WTC11 (cell line): ENCODE results near the gene CFAP251. TPM values are rescaled to one million over a fixed set of nuclear protein-coding genes. Genes with fewer than 3 reads are reported as not detected.

ENCODE experiments used
- ATAC-seq: fragments of 200-7000 bp; cut with Tn5 transposase; 2 replicates; pipeline ENCODE4 v1.10.0; 2021; ENCODE audit warnings: mild to moderate bottlenecking, moderate library complexity
- CTCF ChIA-PET: fragments of 300-600 bp; sonication (Branson Sonifier 250); formaldehyde crosslinking; loops from one replicate; lab custom pipeline; 2021; ENCODE audit warnings: antibody characterized with exemption; lab: Charles Lee
- POLR2A ChIA-PET: fragments of 350-600 bp; sonication (Branson Sonifier 250); formaldehyde crosslinking; loops from one replicate; lab custom pipeline; 2021; ENCODE audit warnings: antibody characterized with exemption; lab: Charles Lee
- DNase-seq: peaks from one replicate; pipeline ENCODE4 v3.0.0; 2021; ENCODE audit warnings: low spot score
- H3K27ac Mint-ChIP-seq: 2 replicates; pipeline ENCODE4 v1.8.0; 2021; ENCODE audit warnings: mixed read lengths
- H3K27me3 Mint-ChIP-seq: 2 replicates; pipeline ENCODE4 v1.8.0; 2021; ENCODE audit warnings: low read depth, mild to moderate bottlenecking, moderate library complexity, mixed read lengths
- H3K36me3 Mint-ChIP-seq: 2 replicates; pipeline ENCODE4 v1.8.0; 2021; ENCODE audit warnings: mixed read lengths
- H3K4me1 Mint-ChIP-seq: 2 replicates; pipeline ENCODE4 v1.8.0; 2022; ENCODE audit warnings: mixed read lengths
- H3K4me3 Mint-ChIP-seq: 2 replicates; pipeline ENCODE4 v1.8.0; 2021; ENCODE audit warnings: mild to moderate bottlenecking, moderate library complexity, mixed read lengths
- H3K9me3 Mint-ChIP-seq: 2 replicates; pipeline ENCODE4 v1.8.0; 2021; ENCODE audit warnings: mixed read lengths
- ATF1 ChIP-seq: sonication (generic); formaldehyde crosslinking; IDR thresholded peaks from 2 replicates; pipeline ENCODE4 v1.8.1; 2023; ENCODE audit warnings: mild to moderate bottlenecking, moderate library complexity, missing genetic modification reagents
- ATF2 ChIP-seq: sonication (generic); formaldehyde crosslinking; IDR thresholded peaks from 2 replicates; pipeline ENCODE4 v1.8.1; 2022; ENCODE audit warnings: low read depth, missing genetic modification reagents, borderline replicate concordance
- CBFB ChIP-seq: sonication (generic); formaldehyde crosslinking; IDR thresholded peaks from 2 replicates; pipeline ENCODE4 v1.8.1; 2022; ENCODE audit warnings: mild to moderate bottlenecking, low read depth, missing genetic modification reagents
- CREB1 ChIP-seq: sonication (generic); formaldehyde crosslinking; IDR thresholded peaks from 2 replicates; pipeline ENCODE4 v1.8.0; 2023; ENCODE audit warnings: mild to moderate bottlenecking, missing genetic modification reagents
- ESRRA ChIP-seq: sonication (generic); formaldehyde crosslinking; IDR thresholded peaks from 2 replicates; pipeline ENCODE4 v1.8.1; 2022; ENCODE audit warnings: mild to moderate bottlenecking, missing genetic modification reagents, borderline replicate concordance
- FOXP1 ChIP-seq: sonication (generic); formaldehyde crosslinking; IDR thresholded peaks from 2 replicates; pipeline ENCODE4 v1.8.0; 2022; ENCODE audit warnings: missing genetic modification reagents, mild to moderate bottlenecking, moderate library complexity, borderline replicate concordance
- GRHL2 ChIP-seq: fragments of 250-450 bp; sonication (Bioruptor Pico); IDR thresholded peaks from 2 replicates; pipeline ENCODE4 v1.8.0; 2022; ENCODE audit warnings: mild to moderate bottlenecking, moderate library complexity; ENCODE audit not compliant: insufficient replicate concordance, severe bottlenecking
- HMGXB4 ChIP-seq: sonication (generic); formaldehyde crosslinking; IDR thresholded peaks from 2 replicates; pipeline ENCODE4 v1.8.1; 2023; ENCODE audit warnings: mild to moderate bottlenecking, moderate library complexity, missing genetic modification reagents
- IRF1 ChIP-seq: sonication (generic); formaldehyde crosslinking; IDR thresholded peaks from 2 replicates; pipeline ENCODE4 v1.8.0; 2023; ENCODE audit warnings: missing genetic modification reagents
- JAZF1 ChIP-seq: fragments of 250-450 bp; sonication (Bioruptor Pico); IDR thresholded peaks from 2 replicates; pipeline ENCODE4 v1.9.0; 2021; ENCODE audit warnings: moderate library complexity, mild to moderate bottlenecking, inconsistent platforms
- MLX ChIP-seq: sonication (generic); formaldehyde crosslinking; IDR thresholded peaks from 2 replicates; pipeline ENCODE4 v1.8.1; 2023; ENCODE audit warnings: mild to moderate bottlenecking, missing genetic modification reagents, moderate library complexity
- OVOL2 ChIP-seq: fragments of 250-450 bp; sonication (Bioruptor Pico); IDR thresholded peaks from 2 replicates; pipeline ENCODE4 v1.9.0; 2021; ENCODE audit warnings: mild to moderate bottlenecking, borderline replicate concordance
- ZNF121 ChIP-seq: sonication (generic); formaldehyde crosslinking; IDR thresholded peaks from 2 replicates; pipeline ENCODE4 v1.8.0; 2023; ENCODE audit warnings: missing genetic modification reagents
- ZNF423 ChIP-seq: fragments of 250-450 bp; sonication (Bioruptor Pico); IDR thresholded peaks from 2 replicates; pipeline ENCODE4 v2.1.2; 2022; ENCODE audit warnings: mild to moderate bottlenecking, moderate library complexity
- total RNA-seq: library from RNA; stranded (reverse); gene quantifications from 3 replicates; pipeline ENCODE4 v1.2.3, GENCODE V29; 2021
- TF ChIP-seq, protein P1 (sequence below): sonication (generic); formaldehyde crosslinking; IDR thresholded peaks from 2 replicates; pipeline ENCODE4 v1.8.1; 2022; ENCODE audit warnings: low read depth, mild to moderate bottlenecking, moderate library complexity, missing genetic modification reagents, borderline replicate concordance
- TF ChIP-seq, protein P2 (sequence below): sonication (generic); formaldehyde crosslinking; conservative IDR thresholded peaks from 2 replicates; pipeline ENCODE4 v1.8.1; 2022; ENCODE audit warnings: mild to moderate bottlenecking, missing genetic modification reagents
- TF ChIP-seq, protein P3 (sequence below): sonication (generic); formaldehyde crosslinking; IDR thresholded peaks from 2 replicates; pipeline ENCODE4 v1.8.0; 2022; ENCODE audit warnings: mild to moderate bottlenecking, missing genetic modification reagents
- TF ChIP-seq, protein P4 (sequence below): fragments of 250-450 bp; sonication (Bioruptor Pico); IDR thresholded peaks from 2 replicates; pipeline ENCODE4 v1.9.0; 2021; ENCODE audit warnings: mild to moderate bottlenecking, borderline replicate concordance

CFAP251 gene
- total RNA-seq, 1 experiment from 2014 or later: 3.1 TPM

DNA sequence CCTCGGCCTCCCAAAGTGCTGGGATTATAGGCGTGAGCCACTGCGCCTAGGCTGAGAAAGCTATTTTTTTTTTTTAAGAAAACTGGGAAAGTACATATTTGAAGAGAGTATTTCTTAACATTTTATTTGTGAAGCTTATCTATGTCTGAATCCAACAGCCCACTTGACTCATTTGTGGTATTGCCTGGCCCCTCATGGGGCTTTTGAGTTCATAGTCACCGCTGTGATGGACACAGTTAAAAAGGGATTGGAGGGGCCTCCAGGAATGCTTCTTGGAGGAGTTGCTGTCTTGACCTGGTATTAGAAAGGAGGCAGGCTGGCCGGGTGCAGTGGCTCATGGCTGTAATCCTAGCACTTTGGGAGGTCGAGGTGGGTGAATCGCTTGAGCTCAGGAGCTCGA, 129.8 kb downstream of the CFAP251 start:
- ChIA-PET CTCF (no interaction called here), POLR2A (no interaction called here)
- peaks cover 30% of the 10 kb centered on the region for H3K36me3 Mint-ChIP-seq
- peak overlapping the region; percentile 23; the same call in 1 of the 2 replicates for H3K27ac Mint-ChIP-seq
- no peak for ATAC-seq
- H3K4me3 Mint-ChIP-seq: no peak overlapping the region
- 0 out of 2 replicates have a peak, but pooled peaks cover 3% of the 10 kb centered on the region for H3K9me3 Mint-ChIP-seq
- no peaks in the 10 kb centered on the region for H3K4me1 Mint-ChIP-seq
- TF ChIP-seq IRF1 (CRISPR knock-in tag) (no peak), JAZF1 (CRISPR knock-in tag) (no peak)
- H3K27me3 Mint-ChIP-seq: no peaks in the 10 kb centered on the region
- DNase-seq: no peak

GRCh38 chr12:122049827-122050226, 131.4 kb downstream of the CFAP251 start:
- peaks cover 4% of the 10 kb centered on the region; the same call in 1 of the 2 replicates for H3K4me1 Mint-ChIP-seq
- no peak for ATAC-seq
- 0 out of 2 replicates have a peak, but pooled peaks cover 3% of the 10 kb centered on the region for H3K9me3 Mint-ChIP-seq
- peaks cover 19% of the 10 kb centered on the region for H3K36me3 Mint-ChIP-seq
- TF ChIP-seq, protein P1, sequence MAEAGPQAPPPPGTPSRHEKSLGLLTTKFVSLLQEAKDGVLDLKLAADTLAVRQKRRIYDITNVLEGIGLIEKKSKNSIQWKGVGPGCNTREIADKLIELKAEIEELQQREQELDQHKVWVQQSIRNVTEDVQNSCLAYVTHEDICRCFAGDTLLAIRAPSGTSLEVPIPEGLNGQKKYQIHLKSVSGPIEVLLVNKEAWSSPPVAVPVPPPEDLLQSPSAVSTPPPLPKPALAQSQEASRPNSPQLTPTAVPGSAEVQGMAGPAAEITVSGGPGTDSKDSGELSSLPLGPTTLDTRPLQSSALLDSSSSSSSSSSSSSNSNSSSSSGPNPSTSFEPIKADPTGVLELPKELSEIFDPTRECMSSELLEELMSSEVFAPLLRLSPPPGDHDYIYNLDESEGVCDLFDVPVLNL (CRISPR knock-in tag): no peak
- TF ChIP-seq JAZF1 (CRISPR knock-in tag): no peak
- no peak for TF ChIP-seq ZNF423 (CRISPR knock-in tag)
- TF ChIP-seq CBFB (CRISPR knock-in tag): no peak
- TF ChIP-seq HMGXB4: no peak
- TF ChIP-seq ESRRA: no peak
- TF ChIP-seq CREB1 (CRISPR knock-in tag): no peak
- peak overlapping the region; percentile 68; the same call in 1 of the 2 replicates for H3K27ac Mint-ChIP-seq
- no peak overlapping the region for H3K4me3 Mint-ChIP-seq
- no peak for DNase-seq
- POLR2A ChIA-PET: no interaction called here
- CTCF ChIA-PET: no interaction called here
- H3K27me3 Mint-ChIP-seq: no peaks in the 10 kb centered on the region

DNA sequence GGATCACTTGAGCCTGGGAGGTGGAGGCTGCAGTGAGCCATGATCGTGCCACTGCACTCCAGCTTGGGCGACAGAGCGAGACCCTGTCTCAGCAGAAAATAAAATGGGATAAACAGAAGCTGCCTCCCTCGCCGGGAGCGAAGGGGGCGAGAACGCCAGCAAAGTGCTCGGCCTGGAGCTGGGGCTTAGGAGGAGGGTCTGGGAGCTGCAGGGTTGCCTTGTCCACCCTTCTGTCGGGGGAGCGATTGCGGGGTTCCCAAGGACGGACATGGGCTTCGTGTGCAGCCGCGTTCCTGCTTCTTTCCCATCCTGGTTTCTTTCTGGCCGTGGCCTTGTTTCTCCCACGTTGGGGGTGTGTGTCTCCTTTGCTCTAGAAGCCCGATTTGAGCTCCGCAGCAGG, 132.3 kb downstream of the CFAP251 start:
- H3K4me3 Mint-ChIP-seq: no peak overlapping the region
- H3K27ac Mint-ChIP-seq: no peak overlapping the region; the same call in 1 of the 2 replicates

More for the DNA sequence above, 132.3 kb downstream of the CFAP251 start:
- Mint-ChIP-seq H3K9me3 (no peaks in the 10 kb centered on the region), H3K27me3 (no peaks in the 10 kb centered on the region), H3K4me1 (peaks cover 4% of the 10 kb centered on the region; the same call in 1 of the 2 replicates), H3K36me3 (peaks cover 13% of the 10 kb centered on the region)
- ATAC-seq (no peak), DNase-seq (no peak)
- TF ChIP-seq ESRRA (no peak), OVOL2 (CRISPR knock-in tag) (no peak), GRHL2 (no peak), ATF1 (CRISPR knock-in tag) (no peak), ATF2 (no peak), ZNF121 (no peak), FOXP1 (CRISPR knock-in tag) (no peak), MLX (CRISPR knock-in tag) (no peak)
- TF ChIP-seq, protein P2, sequence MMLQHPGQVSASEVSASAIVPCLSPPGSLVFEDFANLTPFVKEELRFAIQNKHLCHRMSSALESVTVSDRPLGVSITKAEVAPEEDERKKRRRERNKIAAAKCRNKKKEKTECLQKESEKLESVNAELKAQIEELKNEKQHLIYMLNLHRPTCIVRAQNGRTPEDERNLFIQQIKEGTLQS (CRISPR knock-in tag): no peak
- TF ChIP-seq, protein P3, sequence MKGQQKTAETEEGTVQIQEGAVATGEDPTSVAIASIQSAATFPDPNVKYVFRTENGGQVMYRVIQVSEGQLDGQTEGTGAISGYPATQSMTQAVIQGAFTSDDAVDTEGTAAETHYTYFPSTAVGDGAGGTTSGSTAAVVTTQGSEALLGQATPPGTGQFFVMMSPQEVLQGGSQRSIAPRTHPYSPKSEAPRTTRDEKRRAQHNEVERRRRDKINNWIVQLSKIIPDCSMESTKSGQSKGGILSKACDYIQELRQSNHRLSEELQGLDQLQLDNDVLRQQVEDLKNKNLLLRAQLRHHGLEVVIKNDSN (CRISPR knock-in tag): no peak
- TF ChIP-seq, protein P4, sequence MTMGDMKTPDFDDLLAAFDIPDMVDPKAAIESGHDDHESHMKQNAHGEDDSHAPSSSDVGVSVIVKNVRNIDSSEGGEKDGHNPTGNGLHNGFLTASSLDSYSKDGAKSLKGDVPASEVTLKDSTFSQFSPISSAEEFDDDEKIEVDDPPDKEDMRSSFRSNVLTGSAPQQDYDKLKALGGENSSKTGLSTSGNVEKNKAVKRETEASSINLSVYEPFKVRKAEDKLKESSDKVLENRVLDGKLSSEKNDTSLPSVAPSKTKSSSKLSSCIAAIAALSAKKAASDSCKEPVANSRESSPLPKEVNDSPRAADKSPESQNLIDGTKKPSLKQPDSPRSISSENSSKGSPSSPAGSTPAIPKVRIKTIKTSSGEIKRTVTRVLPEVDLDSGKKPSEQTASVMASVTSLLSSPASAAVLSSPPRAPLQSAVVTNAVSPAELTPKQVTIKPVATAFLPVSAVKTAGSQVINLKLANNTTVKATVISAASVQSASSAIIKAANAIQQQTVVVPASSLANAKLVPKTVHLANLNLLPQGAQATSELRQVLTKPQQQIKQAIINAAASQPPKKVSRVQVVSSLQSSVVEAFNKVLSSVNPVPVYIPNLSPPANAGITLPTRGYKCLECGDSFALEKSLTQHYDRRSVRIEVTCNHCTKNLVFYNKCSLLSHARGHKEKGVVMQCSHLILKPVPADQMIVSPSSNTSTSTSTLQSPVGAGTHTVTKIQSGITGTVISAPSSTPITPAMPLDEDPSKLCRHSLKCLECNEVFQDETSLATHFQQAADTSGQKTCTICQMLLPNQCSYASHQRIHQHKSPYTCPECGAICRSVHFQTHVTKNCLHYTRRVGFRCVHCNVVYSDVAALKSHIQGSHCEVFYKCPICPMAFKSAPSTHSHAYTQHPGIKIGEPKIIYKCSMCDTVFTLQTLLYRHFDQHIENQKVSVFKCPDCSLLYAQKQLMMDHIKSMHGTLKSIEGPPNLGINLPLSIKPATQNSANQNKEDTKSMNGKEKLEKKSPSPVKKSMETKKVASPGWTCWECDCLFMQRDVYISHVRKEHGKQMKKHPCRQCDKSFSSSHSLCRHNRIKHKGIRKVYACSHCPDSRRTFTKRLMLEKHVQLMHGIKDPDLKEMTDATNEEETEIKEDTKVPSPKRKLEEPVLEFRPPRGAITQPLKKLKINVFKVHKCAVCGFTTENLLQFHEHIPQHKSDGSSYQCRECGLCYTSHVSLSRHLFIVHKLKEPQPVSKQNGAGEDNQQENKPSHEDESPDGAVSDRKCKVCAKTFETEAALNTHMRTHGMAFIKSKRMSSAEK: no peak
- ChIA-PET CTCF (interaction anchor here (0.6 to 1.9 kb wide), 5 partner anchors 16 to 132 kb away, joined by 3 to 11 read pairs (median 5); partner anchors contain the start of gene CFAP251), POLR2A (no interaction called here)
